ENCODE results near the gene ITGA11.

The ITGA11 gene

DNA sequence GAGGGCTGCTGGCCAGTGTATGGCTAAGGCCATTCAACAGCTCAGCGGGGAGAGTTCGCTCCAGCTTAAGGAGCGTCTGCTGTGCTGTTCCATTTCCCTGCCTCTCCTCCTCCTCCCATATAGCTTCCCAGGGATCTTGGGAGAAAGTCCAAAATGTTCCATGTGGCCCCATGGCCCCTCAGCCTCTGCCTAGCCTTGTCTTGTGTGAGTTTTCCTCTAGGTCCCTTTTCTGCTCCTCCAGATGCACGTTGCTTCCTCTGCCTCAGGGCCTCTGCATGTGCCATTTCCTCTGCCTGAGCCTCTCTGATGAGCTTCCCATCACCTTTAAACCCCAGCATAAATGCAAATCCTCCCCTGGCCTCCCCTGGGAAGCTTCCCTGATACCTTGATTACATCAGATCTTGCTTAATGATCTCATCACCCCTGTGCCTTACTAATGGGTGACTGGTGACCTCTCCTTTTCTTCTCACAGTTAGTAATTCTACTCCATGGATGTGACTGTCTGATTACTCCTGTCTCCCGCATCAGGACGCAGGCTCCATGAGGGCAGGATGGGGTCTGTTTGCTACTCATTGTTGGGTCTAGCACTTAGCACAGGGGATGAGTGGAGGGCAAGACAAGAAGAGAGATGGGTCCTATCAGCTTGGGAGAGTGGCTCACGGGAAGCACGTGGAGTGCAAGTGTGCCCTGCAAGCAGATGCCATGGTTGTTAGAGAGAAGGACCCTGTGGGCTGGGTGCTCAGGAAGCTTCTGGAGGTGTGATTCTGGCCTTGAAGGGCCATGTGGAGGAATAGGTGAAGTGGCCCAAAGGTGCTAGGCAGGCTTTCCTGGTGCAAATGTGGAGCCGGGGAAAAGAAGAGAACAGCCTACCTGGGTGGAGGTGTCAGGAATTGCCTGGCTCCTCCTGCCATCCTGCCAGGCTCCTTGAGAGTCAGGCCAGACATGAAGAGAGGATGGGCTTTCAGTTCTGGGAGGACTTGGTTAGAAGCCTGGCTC lies 23.8 kb downstream of the ITGA11 start:
- Histone ChIP-seq H3K27me3 (ENCODE audit: insufficient read depth, low read length) (no peaks in the 10 kb centered on the region), H3F3A (ENCODE audit: insufficient read depth, low read length) (no peaks in the 10 kb centered on the region), H3K27ac (ENCODE audit: low read depth, low read length, poor library complexity, severe bottlenecking) (no peak overlapping the region), H3K9me3 (ENCODE audit: low read length) (no peaks in the 10 kb centered on the region), H3K4me3 (ENCODE audit: low read depth, low read length, poor library complexity, severe bottlenecking) (no peak overlapping the region), H3K9ac (ENCODE audit: low read length) (no peak overlapping the region), H2AFZ (ENCODE audit: low read length) (no peak overlapping the region), H3K4me1 (ENCODE audit: insufficient read depth, low read length, severe bottlenecking) (no peaks in the 10 kb centered on the region), H3K79me2 (ENCODE audit: insufficient read depth, low read length) (no peaks in the 10 kb centered on the region), H4K20me1 (ENCODE audit: insufficient read depth, low read length) (no peaks in the 10 kb centered on the region), H3K4me2 (ENCODE audit: low read length) (no peak overlapping the region), H3K36me3 (ENCODE audit: insufficient read depth, low read length) (no peaks in the 10 kb centered on the region), H3K9me2 (ENCODE audit: low read depth, low read length) (no peaks in the 10 kb centered on the region)
- no peak for TF ChIP-seq EZH2 (IDR thresholded peaks at IDR 0.05; ENCODE audit: borderline replicate concordance, low read length)
- TF ChIP-seq, protein P1, sequence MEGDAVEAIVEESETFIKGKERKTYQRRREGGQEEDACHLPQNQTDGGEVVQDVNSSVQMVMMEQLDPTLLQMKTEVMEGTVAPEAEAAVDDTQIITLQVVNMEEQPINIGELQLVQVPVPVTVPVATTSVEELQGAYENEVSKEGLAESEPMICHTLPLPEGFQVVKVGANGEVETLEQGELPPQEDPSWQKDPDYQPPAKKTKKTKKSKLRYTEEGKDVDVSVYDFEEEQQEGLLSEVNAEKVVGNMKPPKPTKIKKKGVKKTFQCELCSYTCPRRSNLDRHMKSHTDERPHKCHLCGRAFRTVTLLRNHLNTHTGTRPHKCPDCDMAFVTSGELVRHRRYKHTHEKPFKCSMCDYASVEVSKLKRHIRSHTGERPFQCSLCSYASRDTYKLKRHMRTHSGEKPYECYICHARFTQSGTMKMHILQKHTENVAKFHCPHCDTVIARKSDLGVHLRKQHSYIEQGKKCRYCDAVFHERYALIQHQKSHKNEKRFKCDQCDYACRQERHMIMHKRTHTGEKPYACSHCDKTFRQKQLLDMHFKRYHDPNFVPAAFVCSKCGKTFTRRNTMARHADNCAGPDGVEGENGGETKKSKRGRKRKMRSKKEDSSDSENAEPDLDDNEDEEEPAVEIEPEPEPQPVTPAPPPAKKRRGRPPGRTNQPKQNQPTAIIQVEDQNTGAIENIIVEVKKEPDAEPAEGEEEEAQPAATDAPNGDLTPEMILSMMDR (IDR thresholded peaks at IDR 0.05; ENCODE audit: low read length): no peak

DNA sequence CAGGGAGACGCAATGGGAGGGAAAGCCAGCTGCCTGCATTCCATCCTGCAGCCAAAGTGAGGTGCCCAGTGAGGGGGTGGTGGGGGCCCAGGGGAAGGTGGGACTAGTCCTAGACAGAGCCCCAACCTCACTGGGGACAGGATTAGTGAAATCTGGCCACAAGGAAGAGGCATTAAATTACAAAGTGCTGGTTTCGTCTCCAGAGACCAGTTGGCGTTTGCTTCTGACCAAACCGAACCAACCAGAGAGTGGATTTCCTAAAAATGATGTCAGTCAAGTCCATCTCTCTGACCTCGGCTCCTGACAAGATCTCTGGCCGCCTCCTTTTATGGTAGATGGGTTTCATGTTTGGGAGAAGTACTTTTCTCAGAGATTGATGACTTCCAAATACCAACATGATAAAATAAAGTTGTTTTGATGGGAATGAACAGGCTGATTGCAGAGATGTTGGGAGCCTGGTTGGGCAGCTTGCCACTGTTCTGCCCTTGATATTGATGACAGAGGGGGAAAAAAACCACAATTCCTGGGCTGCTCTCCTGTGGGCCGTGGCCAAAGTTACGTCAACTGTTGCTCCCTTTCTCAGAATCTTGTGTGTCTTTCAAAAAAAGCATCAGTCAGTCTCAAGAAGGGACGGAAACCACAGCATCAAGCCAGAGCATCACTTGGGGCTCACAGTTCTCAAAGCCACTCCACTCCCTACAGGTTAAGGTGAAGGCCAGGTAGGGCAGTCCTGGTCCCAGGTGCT lies 24.6 kb downstream of the ITGA11 start:
- no peak overlapping the region for H2AFZ ChIP-seq (ENCODE audit: low read length)
- TF ChIP-seq EZH2 (IDR thresholded peaks at IDR 0.05; ENCODE audit: borderline replicate concordance, low read length): no peak
- TF ChIP-seq, protein P1 (IDR thresholded peaks at IDR 0.05; ENCODE audit: low read length): no peak
- no peak overlapping the region for H3K27ac ChIP-seq (ENCODE audit: low read depth, low read length, poor library complexity, severe bottlenecking)

DNA sequence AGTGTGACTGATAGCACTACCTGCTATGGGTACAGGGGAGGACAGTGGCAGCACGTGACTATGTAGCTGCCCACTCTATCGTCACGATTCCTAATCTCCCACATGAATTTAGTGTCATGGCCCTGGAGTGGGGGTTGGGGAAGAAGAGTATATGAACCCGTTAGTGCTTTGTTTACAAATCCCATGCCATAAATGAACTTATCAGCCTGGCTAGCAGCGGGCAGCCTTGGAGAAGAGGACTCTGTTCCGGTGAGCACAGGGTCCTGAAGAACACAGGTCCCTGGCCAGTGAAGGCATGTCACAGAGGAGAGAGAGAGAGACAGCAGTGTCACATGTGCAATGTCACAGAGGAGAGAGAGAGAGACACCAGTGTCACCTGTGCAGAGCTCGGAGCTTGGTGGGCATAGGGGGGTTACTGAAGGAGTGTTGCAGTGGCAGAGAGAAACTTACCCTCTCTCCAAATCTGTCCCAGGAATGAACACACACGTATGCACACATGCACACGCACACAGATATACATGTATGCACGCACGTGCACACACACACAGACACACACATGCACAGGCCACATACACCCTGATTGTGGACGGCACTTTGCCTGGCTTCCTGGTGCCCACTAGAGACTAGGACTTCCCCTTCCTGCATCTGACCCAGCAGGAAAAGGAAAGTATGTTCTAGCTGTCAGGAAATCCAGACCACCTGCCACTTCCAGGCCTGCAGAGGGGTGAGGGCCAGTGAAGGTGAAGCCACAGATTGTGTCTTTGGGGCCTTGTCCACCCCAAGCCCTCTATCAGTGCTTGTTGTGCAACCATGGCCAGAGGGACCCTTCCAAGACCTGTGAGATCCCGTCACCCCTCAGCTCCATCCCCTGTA lies 26.3 kb downstream of the ITGA11 start:
- no peaks in the 10 kb centered on the region for H3K4me1 ChIP-seq (ENCODE audit: insufficient read depth, low read length, severe bottlenecking)
- TF ChIP-seq, protein P1 (IDR thresholded peaks at IDR 0.05; ENCODE audit: low read length): no peak
- TF ChIP-seq EZH2 (IDR thresholded peaks at IDR 0.05; ENCODE audit: borderline replicate concordance, low read length): no peak
- H3K27me3 ChIP-seq (ENCODE audit: insufficient read depth, low read length): no peaks in the 10 kb centered on the region
- no peak overlapping the region for H3K4me2 ChIP-seq (ENCODE audit: low read length)
- no peak overlapping the region for H2AFZ ChIP-seq (ENCODE audit: low read length)
- no peak overlapping the region for H3K9ac ChIP-seq (ENCODE audit: low read length)
- H3K9me3 ChIP-seq (ENCODE audit: low read length): no peaks in the 10 kb centered on the region
- no peaks in the 10 kb centered on the region for H3K9me2 ChIP-seq (ENCODE audit: low read depth, low read length)
- no peaks in the 10 kb centered on the region for H4K20me1 ChIP-seq (ENCODE audit: insufficient read depth, low read length)
- H3K36me3 ChIP-seq (ENCODE audit: insufficient read depth, low read length): no peaks in the 10 kb centered on the region
- no peak overlapping the region for H3K4me3 ChIP-seq (ENCODE audit: low read depth, low read length, poor library complexity, severe bottlenecking)
- H3K79me2 ChIP-seq (ENCODE audit: insufficient read depth, low read length): no peaks in the 10 kb centered on the region
- H3F3A ChIP-seq (ENCODE audit: insufficient read depth, low read length): no peaks in the 10 kb centered on the region
- H3K27ac ChIP-seq (ENCODE audit: low read depth, low read length, poor library complexity, severe bottlenecking): no peak overlapping the region

More for the DNA sequence above, 24.6 kb downstream of the ITGA11 start:
- no peak overlapping the region for H3K9ac ChIP-seq (ENCODE audit: low read length)
- no peaks in the 10 kb centered on the region for H3F3A ChIP-seq (ENCODE audit: insufficient read depth, low read length)
- no peaks in the 10 kb centered on the region for H3K4me1 ChIP-seq (ENCODE audit: insufficient read depth, low read length, severe bottlenecking)
- H3K79me2 ChIP-seq (ENCODE audit: insufficient read depth, low read length): no peaks in the 10 kb centered on the region
- no peak overlapping the region for H3K4me2 ChIP-seq (ENCODE audit: low read length)
- no peaks in the 10 kb centered on the region for H3K36me3 ChIP-seq (ENCODE audit: insufficient read depth, low read length)
- H3K27me3 ChIP-seq (ENCODE audit: insufficient read depth, low read length): no peaks in the 10 kb centered on the region
- H3K9me3 ChIP-seq (ENCODE audit: low read length): no peaks in the 10 kb centered on the region
- H3K9me2 ChIP-seq (ENCODE audit: low read depth, low read length): no peaks in the 10 kb centered on the region
- no peaks in the 10 kb centered on the region for H4K20me1 ChIP-seq (ENCODE audit: insufficient read depth, low read length)
- H3K4me3 ChIP-seq (ENCODE audit: low read depth, low read length, poor library complexity, severe bottlenecking): no peak overlapping the region

All from OCI-LY1 (cell line).